ENCODE results near the gene POLD1.
"Not testable (repeated sequence)": the region's sequence is repeated elsewhere in the genome, so short reads cannot be mapped to it uniquely, and the experiment has no call there.

Gene POLD1

DNA sequence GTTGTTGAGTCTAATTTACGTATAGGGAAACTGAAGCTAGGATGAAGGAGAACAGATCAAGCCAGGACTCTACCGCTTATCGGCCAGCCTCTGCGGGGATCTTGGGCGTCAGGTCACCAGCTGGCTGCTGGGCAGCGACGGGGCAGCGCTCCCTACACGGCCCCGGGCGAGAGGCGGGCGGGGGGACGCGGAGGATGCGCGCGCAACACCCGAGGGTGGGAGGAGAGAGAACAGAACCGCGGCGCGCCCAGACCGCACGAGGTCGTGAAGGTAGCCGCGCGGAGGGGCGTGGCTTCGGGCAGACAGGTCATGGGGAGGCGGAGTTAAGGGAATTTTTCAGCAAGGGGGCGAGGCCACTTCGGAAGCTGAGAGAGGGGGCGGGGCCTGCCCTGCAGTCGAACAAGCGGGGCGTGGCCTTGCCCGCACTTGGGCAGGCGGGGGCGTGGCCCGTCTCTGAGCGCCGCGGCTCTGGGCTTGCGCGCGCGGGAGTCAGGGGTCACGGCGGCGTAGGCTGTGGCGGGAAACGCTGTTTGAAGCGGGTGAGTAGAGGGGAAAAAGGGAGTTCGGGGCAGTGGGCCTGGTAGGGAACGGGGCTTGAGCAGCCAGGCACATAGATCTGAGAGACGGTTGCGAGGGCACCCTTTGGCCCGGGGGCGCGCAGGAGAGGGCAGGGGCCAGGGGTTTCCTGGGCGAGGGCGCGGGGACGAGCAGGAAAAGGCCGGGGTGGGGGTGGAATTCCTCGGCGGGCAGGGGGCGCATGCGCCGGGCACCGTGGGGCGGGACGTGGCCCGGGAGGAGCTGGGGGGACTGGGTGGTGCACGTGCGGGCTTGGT lies at the start of gene POLD1:
POLD1 (plus strand) TSS at position 496 of the 833 bp plus-strand sequence. CDS start 14,505 bp downstream, outside the sequence.
- DNase-seq = peak; percentile 96
- in situ Hi-C loops (cut with HindIII; ENCODE audit: low pct_ligation_motif_present, low pct_unique_long_range_greater_than_20kb, low sequenced_read_pairs) = no loop called here

DNA sequence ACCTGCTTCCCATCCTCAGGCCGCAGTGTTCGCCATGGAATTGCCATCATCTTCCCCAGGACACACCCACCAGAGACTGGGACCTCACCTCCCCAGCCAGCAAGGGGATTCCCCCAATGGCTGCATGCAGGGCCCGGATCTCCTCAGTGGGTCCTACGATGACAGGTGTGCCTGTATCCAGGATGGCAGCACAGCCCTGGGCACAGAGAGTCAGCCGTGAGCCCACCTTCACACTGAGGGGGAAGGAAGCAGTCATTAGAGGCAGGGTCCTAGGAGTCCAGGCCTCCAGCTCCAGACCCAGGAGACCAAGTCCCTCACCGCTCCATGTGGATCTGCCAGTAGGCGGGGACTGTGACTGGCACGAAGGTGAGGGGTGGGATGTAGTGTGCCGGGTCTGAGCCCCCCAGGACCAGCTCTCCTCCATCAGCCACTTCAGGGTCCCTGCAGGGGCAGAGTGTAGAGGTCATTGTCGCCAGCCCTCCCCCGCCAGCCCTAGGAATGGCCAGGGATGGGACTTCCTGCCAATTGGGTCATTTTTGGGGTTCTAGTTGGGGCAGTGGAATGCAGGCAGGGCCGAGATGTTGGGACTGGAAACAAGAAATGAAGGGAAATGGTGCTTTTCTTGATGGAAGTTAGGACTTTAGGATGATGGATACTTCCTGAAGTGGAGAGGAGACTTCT lies 49.3 kb upstream of the POLD1 start:
- no peak for DNase-seq
- in situ Hi-C loops (cut with HindIII; ENCODE audit: low pct_ligation_motif_present, low pct_unique_long_range_greater_than_20kb, low sequenced_read_pairs) = no loop called here

DNA sequence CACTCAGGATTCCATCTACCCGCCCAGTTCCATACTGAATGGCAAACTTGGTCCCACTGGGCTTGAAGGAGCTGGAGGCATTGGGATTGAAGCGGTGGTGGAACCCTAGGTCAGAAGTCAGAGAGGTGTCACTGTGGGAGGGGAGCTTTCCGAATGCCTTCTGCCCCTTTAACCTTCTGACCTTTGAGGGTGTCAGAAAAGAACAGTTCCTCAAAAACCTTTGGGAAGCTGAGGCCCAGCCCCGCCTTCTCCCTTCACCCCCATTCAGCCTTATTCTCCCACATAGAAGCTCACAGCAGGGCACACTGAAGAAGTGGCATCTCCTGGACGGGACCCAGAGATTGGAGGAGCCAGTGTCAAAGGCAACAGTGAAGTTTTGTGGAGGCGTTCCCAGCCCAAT lies 47.1 kb upstream of the POLD1 start:
- in situ Hi-C loops (cut with HindIII; ENCODE audit: low pct_ligation_motif_present, low pct_unique_long_range_greater_than_20kb, low sequenced_read_pairs); DNase-seq: not testable (repeated sequence)

DNA sequence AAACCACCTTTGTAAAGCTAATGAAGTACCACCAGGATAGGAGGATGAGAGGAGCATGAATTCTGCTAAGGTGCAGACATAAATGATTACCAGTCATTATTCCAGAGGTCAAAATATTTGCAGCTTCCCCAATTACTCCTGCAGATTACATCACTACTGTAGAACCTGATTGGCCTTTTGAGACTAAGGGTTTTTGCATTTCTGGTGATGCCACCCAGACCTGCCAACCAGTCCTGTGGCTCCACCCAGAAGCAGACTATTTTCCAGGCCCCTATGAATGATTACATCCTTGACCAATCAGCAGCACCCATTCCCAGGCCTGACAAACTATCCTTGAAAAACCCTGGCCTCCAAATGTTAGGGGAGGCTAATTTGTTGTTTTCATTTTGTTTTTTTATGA lies 43.8 kb upstream of the POLD1 start:
- in situ Hi-C loops (cut with HindIII; ENCODE audit: low pct_ligation_motif_present, low pct_unique_long_range_greater_than_20kb, low sequenced_read_pairs) = no loop called here
- no peak for DNase-seq

DNA sequence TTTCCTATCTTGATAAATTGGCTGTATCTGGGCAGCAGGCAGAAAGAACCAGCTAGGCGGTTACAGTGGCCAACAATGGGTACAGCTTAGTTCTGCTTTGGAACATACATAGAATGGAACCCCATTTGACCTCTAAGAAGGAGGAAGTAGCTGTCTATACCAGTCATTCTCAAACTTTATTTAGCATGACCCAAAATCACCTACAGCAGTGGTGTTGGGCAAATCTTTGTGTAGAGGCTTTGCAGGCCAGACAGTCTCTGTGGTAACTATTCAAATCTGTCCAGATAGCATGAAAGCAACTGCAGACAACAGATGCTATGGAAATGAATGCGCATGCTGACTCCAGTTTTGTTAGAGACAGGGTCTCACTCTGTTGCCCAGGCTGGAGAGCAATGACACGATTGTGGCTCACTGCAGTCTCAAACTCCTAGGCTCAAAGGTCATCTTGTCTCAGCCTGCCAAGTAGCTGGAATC lies 43.0 kb upstream of the POLD1 start:
- in situ Hi-C loops (cut with HindIII; ENCODE audit: low pct_ligation_motif_present, low pct_unique_long_range_greater_than_20kb, low sequenced_read_pairs) = no loop called here
- DNase-seq = no peak

DNA sequence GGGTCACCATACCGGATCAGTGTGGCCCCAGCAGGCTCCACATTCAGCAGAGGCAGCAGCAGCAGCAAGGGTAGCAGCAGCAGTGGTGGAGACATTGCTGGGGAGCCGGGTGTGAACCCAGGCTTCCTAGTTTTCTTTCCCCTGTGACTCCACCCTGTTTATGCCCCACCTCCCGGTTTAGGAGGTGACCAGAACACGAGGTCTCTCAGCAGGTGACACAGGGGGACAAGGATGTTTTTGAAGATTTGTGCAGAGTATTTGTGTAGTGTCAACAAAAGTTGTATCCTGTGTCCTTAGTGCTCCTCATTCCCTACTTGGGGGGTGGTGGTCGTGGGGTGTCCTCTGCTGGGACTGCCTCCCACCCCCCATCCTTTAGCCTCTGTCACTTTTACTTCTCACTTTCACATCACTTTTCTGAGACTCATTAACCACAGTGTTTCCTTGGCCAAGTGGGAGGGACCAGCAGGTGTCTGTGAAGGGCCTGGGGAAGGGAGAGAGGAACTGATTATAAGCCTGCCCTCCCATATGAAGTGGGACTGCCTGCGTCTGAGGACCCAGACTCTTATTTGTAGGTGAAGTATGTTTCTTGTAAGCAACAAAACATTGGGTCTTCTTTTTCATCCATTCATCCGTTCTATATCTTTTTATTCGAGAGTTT lies 39.4 kb upstream of the POLD1 start:
- in situ Hi-C loops (cut with HindIII; ENCODE audit: low pct_ligation_motif_present, low pct_unique_long_range_greater_than_20kb, low sequenced_read_pairs) = no loop called here
- DNase-seq = no peak

DNA sequence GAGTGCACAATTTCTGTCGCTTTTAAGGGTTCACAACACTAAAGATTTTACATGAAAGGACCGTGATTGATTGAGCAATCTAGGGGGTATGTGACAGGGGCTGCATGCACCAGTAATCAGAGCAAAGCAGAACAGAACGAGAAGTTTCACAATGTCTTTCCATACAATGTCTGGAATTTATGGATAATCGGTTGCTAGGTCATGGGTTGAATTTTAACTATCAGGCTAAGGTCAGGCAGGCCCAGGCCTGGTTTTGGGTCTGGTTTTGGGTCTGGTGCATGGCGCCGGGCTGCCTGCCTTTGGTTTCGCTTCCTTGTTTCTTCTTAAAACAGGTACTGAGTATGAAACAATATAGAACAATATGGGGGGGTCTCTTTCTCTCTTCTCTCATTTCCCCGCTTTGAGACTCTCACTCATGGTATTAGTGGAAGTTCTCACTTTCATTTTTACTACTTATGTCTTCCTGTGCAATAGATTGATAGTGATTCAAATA lies 37.0 kb upstream of the POLD1 start:
- in situ Hi-C loops (cut with HindIII; ENCODE audit: low pct_ligation_motif_present, low pct_unique_long_range_greater_than_20kb, low sequenced_read_pairs); DNase-seq: not testable (repeated sequence)

DNA sequence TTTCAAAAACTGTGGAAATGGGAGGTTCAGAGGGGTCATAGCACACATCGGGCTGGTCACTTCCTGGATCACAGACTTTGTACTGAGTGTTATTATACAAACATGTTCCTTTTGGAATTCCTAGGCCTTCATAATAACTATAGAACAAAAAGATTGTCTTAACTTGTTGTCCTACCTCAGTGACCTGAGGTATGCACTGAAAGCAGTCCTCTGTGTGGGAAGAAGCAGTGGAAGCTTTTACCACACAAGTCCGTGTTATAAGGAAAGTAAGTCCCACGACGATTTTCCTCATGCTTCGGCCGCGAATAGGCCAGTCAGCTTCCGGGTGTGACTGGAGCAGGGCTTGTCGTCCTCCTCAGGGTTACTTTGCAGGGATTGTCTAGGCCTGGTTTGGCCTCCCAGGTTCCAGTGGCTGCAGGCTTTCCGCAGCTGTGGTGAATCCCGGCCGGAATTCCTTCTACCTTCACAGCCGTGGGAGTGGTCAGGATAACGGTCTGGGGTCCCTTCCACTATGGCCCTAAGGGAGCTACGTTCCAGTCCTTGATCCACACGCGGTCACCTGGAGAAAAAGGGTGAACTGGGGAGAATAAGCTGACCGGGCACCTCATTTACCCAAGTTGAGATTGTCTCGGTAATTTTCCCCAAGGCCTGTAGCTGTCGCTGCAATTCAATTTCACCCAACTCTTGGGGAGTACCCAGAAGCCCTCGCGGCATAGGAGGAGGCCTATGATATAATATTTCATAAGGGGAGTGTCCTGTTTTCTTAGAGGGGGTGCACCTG lies 34.7 kb upstream of the POLD1 start:
- no peak for DNase-seq
- in situ Hi-C loops (cut with HindIII; ENCODE audit: low pct_ligation_motif_present, low pct_unique_long_range_greater_than_20kb, low sequenced_read_pairs) = no loop called here

DNA sequence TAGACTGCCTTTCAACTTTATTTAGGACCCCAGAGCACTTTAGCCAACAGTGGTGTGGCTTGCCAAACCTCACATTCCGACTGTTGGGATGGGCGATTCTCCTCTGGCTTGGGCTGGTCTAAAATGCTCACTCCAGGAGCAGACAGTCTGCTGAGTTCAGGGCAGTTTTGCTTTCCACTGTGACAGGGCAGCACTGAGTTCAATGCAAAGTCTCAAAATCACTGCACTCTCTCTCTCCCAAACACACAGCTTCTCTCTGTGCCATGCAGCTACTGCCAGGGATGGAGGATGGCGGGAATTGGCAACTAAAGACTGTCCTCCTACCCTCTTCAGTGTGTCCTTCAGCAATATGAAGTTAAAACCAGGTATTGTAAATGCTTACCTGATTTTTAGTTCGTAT lies 31.9 kb upstream of the POLD1 start:
- in situ Hi-C loops (cut with HindIII; ENCODE audit: low pct_ligation_motif_present, low pct_unique_long_range_greater_than_20kb, low sequenced_read_pairs) = no loop called here
- no peak for DNase-seq

DNA sequence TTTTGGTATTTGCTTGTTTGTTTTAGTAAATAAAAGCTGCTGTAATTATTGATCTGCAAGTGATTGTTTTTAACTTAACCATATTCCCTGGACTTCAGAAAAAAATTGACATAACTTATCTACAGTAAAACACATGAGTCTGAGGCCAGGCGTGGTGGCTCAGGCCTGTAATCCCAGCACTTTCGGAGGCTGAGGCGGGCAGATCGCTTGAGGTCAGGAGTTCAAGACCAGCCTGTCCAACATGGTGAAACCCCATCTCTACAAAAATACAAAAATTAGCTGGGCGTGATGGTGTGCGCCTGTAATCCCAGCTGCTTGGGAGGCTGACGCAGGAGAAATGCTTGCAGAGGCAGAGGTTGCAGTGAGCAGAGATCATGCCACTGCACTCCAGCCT lies 30.7 kb upstream of the POLD1 start:
- DNase-seq; in situ Hi-C loops (cut with HindIII; ENCODE audit: low pct_ligation_motif_present, low pct_unique_long_range_greater_than_20kb, low sequenced_read_pairs): not testable (repeated sequence)

DNA sequence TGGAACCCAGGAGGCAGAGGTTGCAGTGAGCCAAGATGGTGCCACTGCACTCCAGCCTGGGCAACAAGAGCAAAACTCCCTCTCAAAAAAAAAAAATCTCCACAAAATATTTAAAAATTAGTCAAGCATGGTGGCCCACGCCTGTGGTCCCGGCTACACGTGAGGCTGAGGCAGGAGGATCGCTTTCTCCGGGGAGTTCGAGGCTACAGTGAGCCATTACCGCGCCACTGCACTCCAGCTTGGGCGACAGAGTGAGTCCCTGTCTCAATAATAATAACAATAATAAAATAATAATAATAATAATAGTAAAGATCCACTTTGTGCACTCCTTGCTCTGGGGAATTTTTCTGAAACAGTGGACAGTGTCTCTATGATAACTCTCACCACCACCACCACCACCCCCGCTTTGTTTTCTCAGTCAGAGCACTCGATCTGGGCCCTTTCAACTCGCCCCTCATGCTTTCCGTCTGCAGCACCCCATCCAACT lies 27.4 kb upstream of the POLD1 start:
- no peak for DNase-seq
- in situ Hi-C loops (cut with HindIII; ENCODE audit: low pct_ligation_motif_present, low pct_unique_long_range_greater_than_20kb, low sequenced_read_pairs) = no loop called here

DNA sequence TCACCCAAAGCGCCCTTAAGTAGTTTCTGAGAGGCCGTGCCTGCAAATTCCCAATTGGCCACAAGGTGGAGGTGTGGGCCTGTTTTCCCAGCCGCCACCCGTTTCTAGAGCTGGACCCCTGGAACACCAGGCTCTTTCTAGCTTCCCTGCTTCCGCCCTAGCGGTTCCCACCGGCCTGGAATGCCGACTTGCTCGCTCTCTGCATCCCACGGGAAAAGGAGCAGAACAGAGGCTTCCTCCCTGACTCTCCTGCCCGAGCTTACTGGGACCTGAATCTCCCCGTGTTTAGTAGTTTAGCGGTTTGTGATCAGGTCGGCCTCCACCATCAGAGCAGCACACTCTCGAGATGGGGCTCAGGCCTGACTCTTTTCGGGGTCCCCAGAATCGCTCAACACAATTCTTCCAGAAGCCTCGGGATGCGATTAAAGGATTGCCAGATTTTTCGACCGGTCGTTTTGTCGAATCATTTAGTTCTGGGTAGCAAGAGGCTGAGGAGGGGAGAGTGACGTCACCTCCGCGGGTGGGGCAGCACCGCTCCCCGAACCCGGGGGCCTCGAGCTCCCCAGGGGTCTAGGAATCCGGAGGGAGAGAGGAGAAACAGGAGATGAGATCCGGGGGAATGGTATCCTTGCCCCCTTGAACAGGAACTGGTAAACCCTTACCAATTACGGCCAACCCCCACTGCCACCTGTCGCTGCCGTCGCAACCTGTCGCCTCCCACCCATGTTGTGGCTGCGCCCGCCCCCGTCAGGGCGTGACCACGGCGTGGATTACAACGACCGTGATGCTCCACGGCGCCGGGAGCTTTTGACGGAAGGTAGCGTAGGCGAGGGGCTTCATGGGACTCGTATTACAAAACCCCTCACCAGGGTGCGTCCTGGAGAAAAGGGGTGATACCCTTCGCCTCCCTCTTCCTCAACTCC lies 26.7 kb upstream of the POLD1 start:
- in situ Hi-C loops (cut with HindIII; ENCODE audit: low pct_ligation_motif_present, low pct_unique_long_range_greater_than_20kb, low sequenced_read_pairs) = no loop called here
- peak; percentile 56 for DNase-seq

DNA sequence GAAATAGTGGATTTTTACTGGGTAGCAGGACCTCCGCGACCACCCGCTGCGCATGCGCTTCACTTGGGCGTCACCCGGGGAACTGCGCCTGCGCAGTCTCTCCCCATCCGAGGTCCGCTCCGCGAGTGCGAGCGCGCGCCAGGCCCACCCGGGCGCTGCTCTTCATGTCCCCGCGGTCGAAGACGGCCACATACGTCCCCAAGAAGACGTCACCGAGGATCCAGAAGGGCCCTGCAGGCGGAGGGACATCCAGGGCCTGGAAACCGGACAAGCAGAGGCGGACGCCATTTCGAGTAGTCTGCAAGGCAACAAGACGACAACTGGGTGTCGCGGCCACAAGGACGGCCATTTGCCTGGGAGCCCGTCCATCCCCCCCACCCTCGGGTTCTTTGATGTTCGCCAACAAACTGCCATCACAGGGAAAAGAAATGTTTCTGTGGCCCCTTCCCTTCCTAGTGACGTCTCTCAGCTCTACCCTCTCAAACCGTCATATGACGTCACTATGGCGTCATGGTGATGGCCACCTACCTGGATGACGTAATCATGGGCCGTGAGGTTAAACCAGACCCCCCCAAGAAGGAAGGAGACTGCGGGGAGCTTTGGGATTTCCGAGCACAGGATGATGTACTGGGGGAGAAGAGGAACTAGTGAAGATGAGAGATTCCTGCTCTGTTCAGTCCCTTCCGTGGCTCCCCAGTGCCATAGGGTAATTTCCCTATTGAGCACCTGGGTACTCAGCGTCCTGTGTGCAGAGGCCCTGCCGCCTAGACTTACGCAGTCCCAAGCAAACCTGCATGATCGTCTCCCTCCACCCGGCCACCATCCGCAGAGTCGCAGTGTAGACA lies 25.4 kb upstream of the POLD1 start:
- in situ Hi-C loops (cut with HindIII; ENCODE audit: low pct_ligation_motif_present, low pct_unique_long_range_greater_than_20kb, low sequenced_read_pairs) = no loop called here
- no peak for DNase-seq

DNA sequence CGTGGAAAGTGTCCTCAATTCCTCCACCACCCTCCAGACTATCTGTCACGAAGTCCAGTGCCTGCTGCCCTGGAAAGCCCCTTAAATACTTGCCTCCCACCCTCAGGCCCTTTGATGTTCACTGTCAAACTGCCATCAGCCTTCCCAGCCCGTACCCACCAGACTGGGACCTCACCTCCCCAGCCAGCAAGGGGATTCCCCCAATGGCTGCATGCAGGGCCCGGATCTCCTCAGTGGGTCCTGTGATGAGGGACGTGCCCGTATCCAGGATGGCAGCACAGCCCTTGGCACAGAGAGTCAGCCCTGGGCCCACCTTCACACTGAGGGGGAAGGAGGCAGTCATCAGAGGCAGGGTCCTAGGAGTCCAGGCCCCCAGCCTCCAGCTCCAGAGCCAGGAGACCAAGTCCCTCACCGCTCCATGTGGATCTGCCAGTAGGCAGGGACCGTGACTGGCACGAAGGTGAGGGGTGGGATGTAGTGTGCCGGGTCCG lies 24.8 kb upstream of the POLD1 start:
- in situ Hi-C loops (cut with HindIII; ENCODE audit: low pct_ligation_motif_present, low pct_unique_long_range_greater_than_20kb, low sequenced_read_pairs) = no loop called here

DNA sequence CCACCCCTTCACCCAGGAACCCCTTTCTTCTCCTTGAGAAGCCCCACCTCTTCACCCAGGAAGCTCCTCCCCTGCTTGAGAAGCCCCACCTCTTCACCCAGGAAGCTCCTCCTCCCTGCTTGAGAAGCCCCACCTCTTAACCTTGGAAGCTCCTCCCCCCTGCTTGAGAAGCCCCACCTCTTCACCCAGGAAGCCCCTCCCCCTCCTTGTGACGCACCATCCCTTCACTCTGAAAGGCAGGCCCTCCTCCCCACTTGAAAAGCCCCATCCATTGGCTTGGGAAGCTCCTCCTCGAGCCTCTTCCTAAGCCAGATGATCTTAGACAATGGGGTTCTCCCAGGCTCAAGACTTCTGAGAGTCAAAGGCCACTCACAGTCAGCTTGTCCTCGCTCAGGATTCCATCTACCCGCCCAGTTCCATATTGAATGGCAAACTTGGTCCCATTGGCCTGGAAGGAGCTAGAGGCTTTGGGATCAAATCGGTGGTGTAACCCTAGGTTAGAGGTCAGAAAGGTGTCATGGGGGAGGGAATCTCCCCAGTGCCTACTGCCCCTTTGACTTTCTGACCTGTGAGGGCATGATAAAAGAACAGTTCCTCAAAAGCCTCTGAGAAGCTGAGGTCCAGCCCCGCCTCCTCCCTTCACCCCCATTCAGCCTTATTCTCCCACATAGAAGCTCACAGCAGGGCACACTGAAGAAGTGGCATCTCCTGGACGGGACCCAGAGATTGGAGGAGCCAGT lies 22.7 kb upstream of the POLD1 start:
- no peak for DNase-seq
- in situ Hi-C loops (cut with HindIII; ENCODE audit: low pct_ligation_motif_present, low pct_unique_long_range_greater_than_20kb, low sequenced_read_pairs) = no loop called here

More for the DNA sequence above, 24.8 kb upstream of the POLD1 start:
- no peak for DNase-seq

DNA sequence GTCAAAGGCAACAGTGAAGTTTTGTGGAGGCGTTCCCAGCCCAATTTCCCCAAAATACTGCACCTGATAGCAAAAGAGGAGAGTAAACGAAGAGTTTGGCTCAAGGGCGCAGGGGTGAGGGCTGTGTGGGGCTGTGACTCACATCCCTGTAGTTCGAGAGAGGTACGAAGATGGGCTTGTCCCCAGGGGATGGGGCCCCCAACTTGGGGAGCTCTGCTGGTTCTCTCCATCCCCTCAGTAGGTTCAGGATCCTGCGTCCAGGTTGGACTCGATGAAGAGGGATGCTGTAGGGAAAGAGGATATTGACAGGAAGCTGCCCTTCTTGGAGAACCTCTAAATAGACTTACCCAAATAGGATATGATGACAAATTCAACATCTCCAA lies 22.1 kb upstream of the POLD1 start:
- no peak for DNase-seq
- in situ Hi-C loops (cut with HindIII; ENCODE audit: low pct_ligation_motif_present, low pct_unique_long_range_greater_than_20kb, low sequenced_read_pairs) = no loop called here
